ENCODE results near the gene SPACA4.

Gene SPACA4

DNA sequence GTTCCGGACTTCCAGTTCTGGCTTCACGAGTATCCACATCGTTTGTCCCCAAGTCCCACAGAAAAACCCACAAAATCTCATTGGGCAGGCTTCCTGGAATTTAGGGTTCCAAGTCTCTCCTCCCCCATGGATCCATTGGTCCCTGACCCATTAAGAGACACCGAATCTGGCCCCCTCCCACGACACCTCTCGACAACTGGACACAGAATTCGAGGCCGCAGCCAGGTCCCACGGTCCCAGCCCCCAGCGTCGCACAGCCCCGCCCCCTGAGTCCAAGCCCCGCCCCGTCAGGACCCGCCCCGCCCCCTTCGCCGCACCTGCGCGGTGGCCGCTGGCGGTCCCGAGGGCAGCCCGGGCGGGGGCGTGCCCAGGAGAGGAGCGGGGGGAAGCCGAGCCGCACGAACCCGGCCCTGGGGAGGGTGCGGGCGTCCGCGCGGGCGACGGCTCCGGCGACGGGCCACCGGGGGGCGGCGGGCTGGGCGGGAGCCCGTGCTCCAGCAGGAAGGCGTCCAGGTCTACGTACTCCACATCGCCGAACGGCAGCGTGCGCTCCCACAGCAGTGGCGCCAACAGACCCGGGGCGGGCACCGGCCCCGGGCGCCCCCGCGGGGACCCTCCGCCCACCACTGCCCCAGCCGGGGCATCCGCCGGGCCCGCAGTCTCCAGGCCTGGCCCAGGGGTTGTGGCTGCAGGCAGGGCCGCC, 28.9 kb downstream of the SPACA4 start:
- Histone ChIP-seq H3K79me2 (ENCODE audit: control insufficient read depth, low read length) (peaks cover 27% of the 10 kb centered on the region), H4K20me1 (ENCODE audit: control insufficient read depth, insufficient read depth, low read depth, low read length) (no peaks in the 10 kb centered on the region), H3K27ac (ENCODE audit: low read depth, low read length) (peak overlapping the region; percentile 96), H3K9me3 (ENCODE audit: control insufficient read depth, insufficient read depth, low read length) (no peaks in the 10 kb centered on the region), H3F3A (ENCODE audit: control insufficient read depth, insufficient read depth) (peaks cover 19% of the 10 kb centered on the region), H3K36me3 (ENCODE audit: control insufficient read depth, low read length) (peaks cover 26% of the 10 kb centered on the region), H3K27me3 (ENCODE audit: control insufficient read depth, low read length) (no peaks in the 10 kb centered on the region), H3K4me3 (ENCODE audit: low read length) (peak overlapping the region; percentile 87), H3K4me1 (ENCODE audit: control insufficient read depth, low read length) (peaks cover 59% of the 10 kb centered on the region), H3K9me2 (replicated peaks; ENCODE audit: control insufficient read depth, low read length) (no peaks in the 10 kb centered on the region), H3K4me2 (ENCODE audit: low read length) (peak overlapping the region; percentile 93)
- no peak for TF ChIP-seq EZH2phosphoT487 (IDR thresholded peaks at IDR 0.05; ENCODE audit: borderline replicate concordance, low read length)
- TF ChIP-seq, protein P1, sequence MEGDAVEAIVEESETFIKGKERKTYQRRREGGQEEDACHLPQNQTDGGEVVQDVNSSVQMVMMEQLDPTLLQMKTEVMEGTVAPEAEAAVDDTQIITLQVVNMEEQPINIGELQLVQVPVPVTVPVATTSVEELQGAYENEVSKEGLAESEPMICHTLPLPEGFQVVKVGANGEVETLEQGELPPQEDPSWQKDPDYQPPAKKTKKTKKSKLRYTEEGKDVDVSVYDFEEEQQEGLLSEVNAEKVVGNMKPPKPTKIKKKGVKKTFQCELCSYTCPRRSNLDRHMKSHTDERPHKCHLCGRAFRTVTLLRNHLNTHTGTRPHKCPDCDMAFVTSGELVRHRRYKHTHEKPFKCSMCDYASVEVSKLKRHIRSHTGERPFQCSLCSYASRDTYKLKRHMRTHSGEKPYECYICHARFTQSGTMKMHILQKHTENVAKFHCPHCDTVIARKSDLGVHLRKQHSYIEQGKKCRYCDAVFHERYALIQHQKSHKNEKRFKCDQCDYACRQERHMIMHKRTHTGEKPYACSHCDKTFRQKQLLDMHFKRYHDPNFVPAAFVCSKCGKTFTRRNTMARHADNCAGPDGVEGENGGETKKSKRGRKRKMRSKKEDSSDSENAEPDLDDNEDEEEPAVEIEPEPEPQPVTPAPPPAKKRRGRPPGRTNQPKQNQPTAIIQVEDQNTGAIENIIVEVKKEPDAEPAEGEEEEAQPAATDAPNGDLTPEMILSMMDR (IDR thresholded peaks at IDR 0.05; ENCODE audit: low read depth, low read length, poor library complexity, severe bottlenecking): no peak

DNA sequence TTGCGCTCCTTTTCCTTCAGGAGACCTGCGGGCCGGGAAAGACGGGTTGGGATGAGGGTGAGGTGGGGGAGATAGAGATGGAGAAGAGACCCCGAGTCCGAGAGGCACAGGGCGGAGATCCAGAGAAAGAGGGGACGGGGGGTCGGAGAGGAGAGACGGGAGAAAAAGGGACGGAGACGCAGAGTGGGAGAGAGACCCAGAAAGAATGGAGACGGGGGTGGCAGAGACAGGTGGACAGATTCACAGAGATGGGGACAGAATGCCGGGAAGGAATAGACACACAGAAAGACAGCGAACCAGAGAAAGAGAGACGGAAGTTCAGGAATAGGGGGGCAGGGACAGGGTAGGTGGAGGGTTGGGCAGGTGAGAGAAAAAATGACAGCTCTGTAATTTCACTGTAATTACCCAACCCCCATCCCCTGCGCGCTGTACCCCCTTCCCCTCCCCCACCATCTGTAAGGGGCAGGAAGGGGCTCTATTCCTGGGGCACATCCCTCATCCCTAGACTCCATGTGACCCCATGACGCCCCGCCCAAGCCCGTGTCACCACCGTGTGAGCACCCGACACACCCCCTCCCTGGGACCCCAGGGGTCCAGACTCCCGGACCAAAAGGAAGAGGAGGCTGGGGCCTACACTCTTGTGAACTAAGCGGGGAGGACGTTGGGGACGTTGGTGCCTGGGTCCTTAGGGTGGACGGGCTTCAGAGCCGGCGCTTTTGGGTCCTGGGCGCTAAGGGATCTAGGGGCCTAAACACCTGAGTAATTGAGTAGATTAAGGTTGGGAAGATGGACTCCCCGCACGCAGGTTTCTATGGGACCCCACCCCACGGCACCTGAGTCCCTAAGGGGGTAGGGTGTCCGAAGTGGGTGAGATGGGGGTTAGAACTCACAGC, 29.7 kb downstream of the SPACA4 start:
- peaks cover 59% of the 10 kb centered on the region for H3K4me1 ChIP-seq (ENCODE audit: control insufficient read depth, low read length)
- H4K20me1 ChIP-seq (ENCODE audit: control insufficient read depth, insufficient read depth, low read depth, low read length): no peaks in the 10 kb centered on the region
- H3K4me2 ChIP-seq (ENCODE audit: low read length): peak overlapping the region; percentile 93
- H3K4me3 ChIP-seq (ENCODE audit: low read length): peak overlapping the region; percentile 87
- peaks cover 19% of the 10 kb centered on the region for H3K36me3 ChIP-seq (ENCODE audit: control insufficient read depth, low read length)
- H3K79me2 ChIP-seq (ENCODE audit: control insufficient read depth, low read length): peaks cover 27% of the 10 kb centered on the region
- peaks cover 20% of the 10 kb centered on the region for H3F3A ChIP-seq (ENCODE audit: control insufficient read depth, insufficient read depth)
- TF ChIP-seq, protein P1 (IDR thresholded peaks at IDR 0.05; ENCODE audit: low read depth, low read length, poor library complexity, severe bottlenecking): no peak
- TF ChIP-seq EZH2phosphoT487 (IDR thresholded peaks at IDR 0.05; ENCODE audit: borderline replicate concordance, low read length): no peak
- no peaks in the 10 kb centered on the region for H3K27me3 ChIP-seq (ENCODE audit: control insufficient read depth, low read length)
- peak overlapping the region; percentile 96 for H3K27ac ChIP-seq (ENCODE audit: low read depth, low read length)
- H3K9me2 ChIP-seq (replicated peaks; ENCODE audit: control insufficient read depth, low read length): no peaks in the 10 kb centered on the region
- no peaks in the 10 kb centered on the region for H3K9me3 ChIP-seq (ENCODE audit: control insufficient read depth, insufficient read depth, low read length)

DNA sequence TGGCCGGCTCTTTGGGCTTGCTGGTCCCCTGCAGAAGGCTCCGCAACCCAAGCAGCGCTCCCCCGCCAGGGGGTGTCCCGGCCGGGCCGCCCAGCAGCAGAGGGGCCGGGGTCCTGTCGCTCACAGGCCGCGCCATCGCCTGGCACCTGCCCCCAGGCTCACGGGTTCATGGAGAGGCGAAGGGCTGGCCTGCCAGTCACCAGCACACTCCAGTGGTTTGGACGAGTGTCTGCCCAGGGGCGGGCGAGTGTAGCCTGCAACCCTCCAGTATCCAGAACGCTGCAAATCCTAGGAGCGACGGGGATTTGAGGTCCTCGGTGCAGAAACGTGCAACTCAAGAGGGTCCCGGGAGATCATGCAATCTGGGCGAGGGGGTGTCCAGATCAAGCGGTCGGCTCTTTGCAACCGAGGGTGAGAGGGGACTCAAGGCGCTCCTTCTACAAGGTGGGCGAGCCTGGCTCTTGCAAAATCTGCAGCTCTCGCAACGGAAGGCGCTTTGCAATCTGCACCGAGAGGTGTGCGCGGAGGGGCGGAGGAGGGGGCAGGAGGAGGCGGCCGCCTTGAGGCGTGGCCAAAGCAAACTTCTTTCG, 30.4 kb downstream of the SPACA4 start, which contains the start of gene DBP:
TSS of gene DBP (minus strand) at position 521 of the 590 bp plus-strand sequence. CDS start at position 136, 385 bp downstream.
- Histone ChIP-seq H3K9me2 (replicated peaks; ENCODE audit: control insufficient read depth, low read length) (no peaks in the 10 kb centered on the region), H3K4me3 (ENCODE audit: low read length) (peak within 1 kb of the TSS; percentile 87), H3K4me1 (ENCODE audit: control insufficient read depth, low read length) (peaks cover 59% of the 10 kb centered on the region), H3K4me2 (ENCODE audit: low read length) (peak within 1 kb of the TSS; percentile 93), H3K9me3 (ENCODE audit: control insufficient read depth, insufficient read depth, low read length) (no peaks in the 10 kb centered on the region), H4K20me1 (ENCODE audit: control insufficient read depth, insufficient read depth, low read depth, low read length) (no peaks in the 10 kb centered on the region), H3K27me3 (ENCODE audit: control insufficient read depth, low read length) (no peaks in the 10 kb centered on the region), H3K36me3 (ENCODE audit: control insufficient read depth, low read length) (peaks cover 15% of the 10 kb centered on the region), H3F3A (ENCODE audit: control insufficient read depth, insufficient read depth) (peaks cover 22% of the 10 kb centered on the region), H3K27ac (ENCODE audit: low read depth, low read length) (peak within 1 kb of the TSS; percentile 96), H3K79me2 (ENCODE audit: control insufficient read depth, low read length) (peaks cover 27% of the 10 kb centered on the region)
- no peak for TF ChIP-seq EZH2phosphoT487 (IDR thresholded peaks at IDR 0.05; ENCODE audit: borderline replicate concordance, low read length)
- TF ChIP-seq, protein P1 (IDR thresholded peaks at IDR 0.05; ENCODE audit: low read depth, low read length, poor library complexity, severe bottlenecking): peak; percentile 37
